HG02571 (cell line): ENCODE measurements around the gene MMP26.

Experiments used
- ATAC-seq: cut with Tn5 transposase; IDR thresholded peaks from one replicate; pipeline ENCODE4 v1.9.1; 2021; ENCODE audit warnings: mild to moderate bottlenecking, moderate library complexity; ENCODE audit not compliant: unreplicated experiment

MMP26 gene

GRCh38 chr11:4704054-4704789 is at the start of gene MMP26:
Gene MMP26, plus strand, starts transcription at chr11:4704784.
- no peak for ATAC-seq

- no peak for ATAC-seq
Measured at GRCh38 chr11:4658629-4659445, 45.7 kb upstream of the MMP26 start.

- ATAC-seq = no peak
Measured at GRCh38 chr11:4662876-4663275, 41.7 kb upstream of the MMP26 start.

GRCh38 chr11:4664183-4664582 is 40.4 kb upstream of the MMP26 start:
- ATAC-seq = no peak

GRCh38 chr11:4664786-4665185 is 39.8 kb upstream of the MMP26 start:
- no peak for ATAC-seq

GRCh38 chr11:4665424-4665823 is 39.2 kb upstream of the MMP26 start:
- no peak for ATAC-seq

GRCh38 chr11:4671741-4672140 is 32.8 kb upstream of the MMP26 start:
- ATAC-seq = no peak

- no peak for ATAC-seq
Measured at GRCh38 chr11:4672470-4672869, 32.1 kb upstream of the MMP26 start.

- no peak for ATAC-seq
Measured at GRCh38 chr11:4673781-4674180, 30.8 kb upstream of the MMP26 start.

- ATAC-seq = no peak
Measured at GRCh38 chr11:4677948-4678347, 26.6 kb upstream of the MMP26 start.

GRCh38 chr11:4680341-4680740 is 24.2 kb upstream of the MMP26 start:
- ATAC-seq = no peak

- ATAC-seq = no peak
Measured at GRCh38 chr11:4682623-4683419, 21.8 kb upstream of the MMP26 start.

- ATAC-seq = no peak
Measured at GRCh38 chr11:4684631-4685285, 19.8 kb upstream of the MMP26 start.

GRCh38 chr11:4695442-4695841 is 9.1 kb upstream of the MMP26 start:
- ATAC-seq = no peak

- ATAC-seq = no peak
Measured at GRCh38 chr11:4697585-4697984, 7.0 kb upstream of the MMP26 start, which contains the start of gene OR51E2. Gene OR51E2, minus strand, starts transcription at chr11:4697853. Its CDS starts 15,142 bp downstream, at chr11:4682711.

- ATAC-seq = peak; percentile 97
Measured at GRCh38 chr11:4699697-4700435, 4.7 kb upstream of the MMP26 start.

- ATAC-seq = no peak
Measured at GRCh38 chr11:4700436-4700820, 4.2 kb upstream of the MMP26 start.

- no peak for ATAC-seq
Measured at GRCh38 chr11:4704790-4705334, 278 bp downstream of the MMP26 start.

GRCh38 chr11:4713241-4713640 is 8.7 kb downstream of the MMP26 start:
- ATAC-seq = no peak

- ATAC-seq = no peak
Measured at GRCh38 chr11:4714300-4714699, 9.7 kb downstream of the MMP26 start.
